ENCODE results near the gene OXT. TPM values are rescaled to one million over a fixed set of nuclear protein-coding genes. Genes with fewer than 3 reads are reported as not detected.
A peak's percentile ranks its signal among the peaks of the same experiment; 100 is the strongest.
"Not testable (repeated sequence)": the region's sequence is repeated elsewhere in the genome, so short reads cannot be mapped to it uniquely, and the experiment has no call there.

OXT gene
- total RNA-seq, 1 donor from 2014 or later, result not detected

DNA sequence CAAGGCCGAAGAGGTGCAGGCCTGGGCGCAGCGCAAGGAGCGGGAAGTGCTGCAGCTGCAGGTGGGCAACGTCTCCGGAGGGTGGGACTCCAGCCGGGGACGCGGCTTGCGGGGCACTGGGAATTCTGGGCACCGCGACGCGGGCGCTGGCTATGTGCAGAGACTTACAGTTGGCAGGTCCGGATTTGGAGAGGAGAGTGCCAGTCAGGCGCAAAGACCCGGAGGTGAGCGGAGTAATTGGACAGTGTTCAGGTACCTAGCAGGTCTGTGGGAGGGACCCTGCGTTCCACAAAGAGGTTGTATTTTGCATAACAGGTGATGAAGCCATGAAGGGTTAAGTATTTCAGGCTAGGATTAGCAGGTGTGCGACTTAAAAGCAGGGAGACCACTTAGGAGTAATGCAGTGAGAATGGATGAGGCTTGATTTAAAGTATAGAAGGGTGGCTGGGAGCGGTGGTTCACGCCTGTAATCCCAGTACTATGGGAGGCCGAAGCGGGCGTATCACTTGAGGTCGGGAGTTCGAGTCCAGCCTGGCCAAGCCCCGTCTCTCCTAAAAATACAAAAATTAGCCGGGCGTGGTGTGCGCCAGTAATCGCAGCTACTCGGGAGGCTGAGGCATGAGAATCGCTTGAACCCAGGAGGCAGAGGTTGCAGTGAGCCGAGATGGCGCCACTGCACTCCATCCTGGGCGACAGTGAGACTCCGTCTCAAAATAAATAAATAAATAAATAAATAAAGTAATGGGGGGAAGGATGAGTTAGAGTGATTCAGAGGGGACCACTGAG, 24.6 kb upstream of the OXT start:
- H3K4me1 Mint-ChIP-seq, result peaks cover 17% of the 10 kb centered on the region
- peaks cover 16% of the 10 kb centered on the region for H3K36me3 Mint-ChIP-seq
- H3K27ac Mint-ChIP-seq, result peak overlapping the region; percentile 70
- no peaks in the 10 kb centered on the region for H3K9me3 Mint-ChIP-seq
- DNase-seq (ENCODE audit: low spot score in 2 of 2, unreplicated experiment in 2 of 2), result peak in 1 of 2 experiments; percentile 44
- peak overlapping the region; percentile 89 for H3K4me3 Mint-ChIP-seq
- no peak for TF ChIP-seq CTCF (IDR thresholded peaks at IDR 0.05; ENCODE audit: unreplicated experiment)
- no peaks in the 10 kb centered on the region for H3K27me3 Mint-ChIP-seq (ENCODE audit: low read depth)

GRCh38 chr20:3047486-3048419, 23.7 kb upstream of the OXT start:
- H3K27me3 Mint-ChIP-seq (ENCODE audit: low read depth), result no peaks in the 10 kb centered on the region
- no peak for TF ChIP-seq CTCF (IDR thresholded peaks at IDR 0.05; ENCODE audit: unreplicated experiment)
- peaks cover 13% of the 10 kb centered on the region for H3K4me1 Mint-ChIP-seq
- no peak overlapping the region for H3K27ac Mint-ChIP-seq
- DNase-seq (ENCODE audit: low spot score in 2 of 2, unreplicated experiment in 2 of 2), result no peak
- peak overlapping the region; percentile 89 for H3K4me3 Mint-ChIP-seq
- no peaks in the 10 kb centered on the region for H3K9me3 Mint-ChIP-seq
- peaks cover 16% of the 10 kb centered on the region for H3K36me3 Mint-ChIP-seq

- no peak overlapping the region for H3K4me3 Mint-ChIP-seq
- H3K27me3 Mint-ChIP-seq (ENCODE audit: low read depth), result no peaks in the 10 kb centered on the region
- no peaks in the 10 kb centered on the region for H3K9me3 Mint-ChIP-seq
- H3K4me1 Mint-ChIP-seq, result peaks cover 6% of the 10 kb centered on the region
- no peak for TF ChIP-seq CTCF (IDR thresholded peaks at IDR 0.05; ENCODE audit: unreplicated experiment)
- no peak for DNase-seq (ENCODE audit: low spot score in 2 of 2, unreplicated experiment in 2 of 2)
- no peak overlapping the region for H3K27ac Mint-ChIP-seq
- H3K36me3 Mint-ChIP-seq, result peaks cover 16% of the 10 kb centered on the region
These were observed 19.9 kb upstream of the OXT start for GRCh38 chr20:3051385-3052019.

GRCh38 chr20:3059489-3059888, 11.9 kb upstream of the OXT start:
- no peaks in the 10 kb centered on the region for H3K9me3 Mint-ChIP-seq
- no peak for TF ChIP-seq CTCF (IDR thresholded peaks at IDR 0.05; ENCODE audit: unreplicated experiment)
- no peak for DNase-seq (ENCODE audit: low spot score in 2 of 2, unreplicated experiment in 2 of 2)
- H3K4me1 Mint-ChIP-seq, result no peaks in the 10 kb centered on the region
- H3K36me3 Mint-ChIP-seq, result no peaks in the 10 kb centered on the region
- no peak overlapping the region for H3K27ac Mint-ChIP-seq
- no peak overlapping the region for H3K4me3 Mint-ChIP-seq
- H3K27me3 Mint-ChIP-seq (ENCODE audit: low read depth), result peaks cover 1% of the 10 kb centered on the region

- not testable (repeated sequence) for H3K4me3 Mint-ChIP-seq; H3K4me1 Mint-ChIP-seq; DNase-seq (ENCODE audit: low spot score in 2 of 2, unreplicated experiment in 2 of 2); H3K9me3 Mint-ChIP-seq; H3K27me3 Mint-ChIP-seq (ENCODE audit: low read depth); H3K27ac Mint-ChIP-seq; H3K36me3 Mint-ChIP-seq
These were observed 7.3 kb upstream of the OXT start for GRCh38 chr20:3064119-3064518.
